Testis (tissue), 3 donors: Measurements from ENCODE around the gene LRRC4C. TPM values are rescaled to one million over a fixed set of nuclear protein-coding genes. Genes with fewer than 3 reads are reported as not detected.

ENCODE experiments used
- DNase-seq: peaks from one replicate; pipeline ENCODE4 v3.0.0-alpha.2; 2019
- H3K27ac ChIP-seq, 2 donors: fragments of 200-600 bp; sonication (generic); one replicate each; pipeline ENCODE4 v1.5.1; 2019
- H3K27me3 ChIP-seq: fragments of 200-600 bp; sonication (generic); one replicate; pipeline ENCODE4 v1.5.1; 2019
- H3K36me3 ChIP-seq: fragments of 200-600 bp; sonication (generic); one replicate; pipeline ENCODE4 v1.5.1; 2017; ENCODE audit warnings: low read depth; ENCODE audit errors: missing control alignments
- H3K4me1 ChIP-seq: fragments of 200-600 bp; sonication (generic); one replicate; pipeline ENCODE4 v1.5.1; 2019
- H3K4me3 ChIP-seq, 2 donors: fragments of 200-600 bp; sonication (generic); one replicate each; pipeline ENCODE4 v1.5.1; 2017 to 2019
- H3K9me3 ChIP-seq: fragments of 200-600 bp; sonication (generic); one replicate; pipeline ENCODE4 v1.5.1; 2017
- CTCF ChIP-seq, 3 experiments: fragments of 450-650 bp in 2 of 3; fragments of 200-600 bp in 1 of 3; sonication (generic) in 1 of 3; IDR thresholded peaks; one replicate each; pipeline ENCODE4 v1.5.1; 2016 to 2019; ENCODE audit warnings: antibody characterized with exemption in 3 of 3, mild to moderate bottlenecking in 2 of 3, moderate library complexity in 1 of 3
- POLR2A ChIP-seq: fragments of 450-650 bp; IDR thresholded peaks from one replicate; pipeline ENCODE4 v1.6.1; 2017; ENCODE audit warnings: antibody characterized with exemption, mild to moderate bottlenecking, moderate library complexity
- WGBS, 2 donors: methylation state at CpG; one replicate each; pipeline ENCODE4 v1.1.5; 2018; 5-methylcytosine and 5-hydroxymethylcytosine counted together
- intact Hi-C: fragments of 100-400 bp; cut with DNase I; formaldehyde crosslinking; loops from one replicate; pipeline ENCODE4 v1.15.1; 2023; ENCODE audit warnings: low total_unique reads
- polyA plus RNA-seq: library from polyadenylated mRNA; stranded (reverse); fragments of 350-450 nt; fragmentation: Illumina TruSeq; extraction: RNeasy Lipid Tissue Mini Kit (QIAGEN cat#74804); gene quantifications from one replicate; pipeline ENCODE4 v1.2.3, GENCODE V29; 2014; ENCODE audit warnings: low read depth, low replicate concordance; ENCODE audit not compliant: insufficient read depth
- total RNA-seq, 2 donors: library from RNA; depleted of rRNA; stranded (reverse); fragments of >200 nt; gene quantifications; one replicate each; pipeline ENCODE4 v1.2.3, GENCODE V29; 2016

Gene LRRC4C
- total and polyA plus RNA-seq, 3 donors from 2014 or later, result 0.16 to 0.56 (median 0.45) TPM

- no peaks in the 10 kb centered on the region for H3K9me3 ChIP-seq
- 93 to 100% methylated on average over 1 of the region's 1 CpG for WGBS, 2 donors
- intact Hi-C loops, result no loop called here
- no peak overlapping the region for H3K4me3 ChIP-seq
- no peaks in the 10 kb centered on the region for H3K4me1 ChIP-seq
- TF ChIP-seq CTCF (IDR thresholded peaks at IDR 0.05) (no peak), POLR2A (no peak)
- H3K36me3 ChIP-seq, result no peaks in the 10 kb centered on the region
- H3K27me3 ChIP-seq, result no peaks in the 10 kb centered on the region
- DNase-seq, result no peak
- H3K27ac ChIP-seq, result no peak overlapping the region
Measured at GRCh38 chr11:40838181-40838683, 621.2 kb downstream of the LRRC4C start.

- Histone ChIP-seq H3K27me3 (no peaks in the 10 kb centered on the region), H3K27ac (no peak overlapping the region), H3K36me3 (no peaks in the 10 kb centered on the region), H3K4me1 (no peaks in the 10 kb centered on the region), H3K9me3 (no peaks in the 10 kb centered on the region), H3K4me3 (no peak overlapping the region)
- intact Hi-C loops, result no loop called here
- TF ChIP-seq POLR2A, result no peak
- TF ChIP-seq CTCF (IDR thresholded peaks at IDR 0.05), result no peak
- no peak for DNase-seq
- 84 to 88% methylated on average over 3 of the region's 3 CpGs for WGBS, 2 donors
Measured at GRCh38 chr11:40827116-40827515, 632.3 kb downstream of the LRRC4C start.

GRCh38 chr11:40826601-40827000 lies 632.9 kb downstream of the LRRC4C start:
- intact Hi-C loops, result no loop called here
- no peak overlapping the region for H3K4me3 ChIP-seq
- no peaks in the 10 kb centered on the region for H3K36me3 ChIP-seq

GRCh38 chr11:40825201-40825834 lies 634.1 kb downstream of the LRRC4C start:
- Histone ChIP-seq H3K9me3 (no peaks in the 10 kb centered on the region), H3K27ac (no peak overlapping the region), H3K4me3 (no peak overlapping the region), H3K4me1 (no peaks in the 10 kb centered on the region), H3K27me3 (no peaks in the 10 kb centered on the region), H3K36me3 (no peaks in the 10 kb centered on the region)
- TF ChIP-seq POLR2A, result no peak
- no peak for TF ChIP-seq CTCF (IDR thresholded peaks at IDR 0.05)
- 72 to 75% methylated on average over 7 of the region's 7 CpGs for WGBS, 2 donors
- no peak for DNase-seq
- intact Hi-C loops, result no loop called here

More at GRCh38 chr11:40826601-40827000, 632.9 kb downstream of the LRRC4C start:
- Histone ChIP-seq H3K4me1 (no peaks in the 10 kb centered on the region), H3K27me3 (no peaks in the 10 kb centered on the region), H3K27ac (no peak overlapping the region), H3K9me3 (no peaks in the 10 kb centered on the region)
- no peak for DNase-seq
- WGBS, 2 donors, result 58 to 60% methylated on average over 2 of the region's 2 CpGs
- TF ChIP-seq POLR2A (no peak), CTCF (IDR thresholded peaks at IDR 0.05) (no peak)

GRCh38 chr11:40819230-40819629 lies 640.2 kb downstream of the LRRC4C start:
- 81 to 83% methylated on average over 1 of the region's 1 CpG for WGBS, 2 donors
- no peak for TF ChIP-seq CTCF (IDR thresholded peaks at IDR 0.05)
- no peak for TF ChIP-seq POLR2A
- no peak for DNase-seq
- Histone ChIP-seq H3K4me1 (no peaks in the 10 kb centered on the region), H3K27ac (no peak overlapping the region), H3K9me3 (no peaks in the 10 kb centered on the region), H3K36me3 (no peaks in the 10 kb centered on the region), H3K4me3 (no peak overlapping the region), H3K27me3 (no peaks in the 10 kb centered on the region)
- intact Hi-C loops, result no loop called here
